T-helper 1 cell treated with Interleukin-12 subunit alpha and Interleukin-12 subunit beta and Interleukin-4 antibody, amounts not matched to agents 30 ng/mL and 1 ng/mL, for 36 hours (primary cell): Measurements from ENCODE around the gene AMZ1. TPM values are rescaled to one million over a fixed set of nuclear protein-coding genes. Genes with fewer than 3 reads are reported as not detected.

Source experiments
- intact Hi-C: fragments of 100-400 bp; cut with micrococcal nuclease; formaldehyde crosslinking; loops from one replicate; pipeline ENCODE4 v1.15.1; 2024
- total RNA-seq: library from RNA; stranded (reverse); gene quantifications from 2 replicates; pipeline ENCODE4 v1.2.3, GENCODE V29; 2022

AMZ1 gene
- total RNA-seq, 1 donor from 2014 or later, result 0.27 TPM

- intact Hi-C loops, result no loop called here
Measured at GRCh38 chr7:2651336-2651735, 36.7 kb upstream of the AMZ1 start.

- intact Hi-C loops, result no loop called here
Measured at GRCh38 chr7:2651847-2652735, 35.9 kb upstream of the AMZ1 start.

DNA sequence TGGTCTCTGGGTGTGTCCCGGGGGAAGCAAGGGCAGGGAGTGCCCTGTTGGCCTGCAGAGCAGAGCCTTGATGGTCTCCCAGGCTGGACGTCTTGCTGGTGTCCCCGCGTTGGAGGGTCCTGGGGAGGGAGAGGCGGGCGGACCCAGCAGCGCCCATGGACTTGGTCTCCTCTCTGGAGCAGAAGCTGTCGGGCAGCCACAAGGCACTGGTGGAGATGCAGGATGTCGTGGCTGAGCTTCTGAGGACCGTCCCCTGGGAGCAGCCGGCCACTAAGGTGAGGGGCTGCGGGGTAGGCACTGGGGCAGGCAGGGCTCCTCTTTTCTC lies 35.3 kb upstream of the AMZ1 start:
- intact Hi-C loops, result no loop called here

DNA sequence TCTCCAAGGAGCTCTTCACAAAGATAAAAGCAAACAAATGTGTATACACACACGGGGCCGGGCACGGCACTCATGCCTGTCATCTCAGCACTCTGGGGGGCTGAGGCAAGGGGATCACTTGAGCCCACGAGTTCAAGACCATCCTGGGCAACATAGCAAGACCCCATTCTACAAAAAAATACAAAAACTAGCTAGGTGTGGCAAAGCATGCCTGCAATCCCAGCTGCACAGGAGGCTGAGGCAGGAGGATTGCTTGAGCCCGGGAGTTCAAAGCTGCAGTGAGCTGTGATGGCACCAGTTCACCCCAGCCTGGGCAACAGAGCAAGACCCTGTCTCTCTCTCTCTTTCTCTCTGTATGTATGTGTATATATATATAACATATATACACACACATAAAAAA lies 33.9 kb upstream of the AMZ1 start:
- intact Hi-C loops, result no loop called here

DNA sequence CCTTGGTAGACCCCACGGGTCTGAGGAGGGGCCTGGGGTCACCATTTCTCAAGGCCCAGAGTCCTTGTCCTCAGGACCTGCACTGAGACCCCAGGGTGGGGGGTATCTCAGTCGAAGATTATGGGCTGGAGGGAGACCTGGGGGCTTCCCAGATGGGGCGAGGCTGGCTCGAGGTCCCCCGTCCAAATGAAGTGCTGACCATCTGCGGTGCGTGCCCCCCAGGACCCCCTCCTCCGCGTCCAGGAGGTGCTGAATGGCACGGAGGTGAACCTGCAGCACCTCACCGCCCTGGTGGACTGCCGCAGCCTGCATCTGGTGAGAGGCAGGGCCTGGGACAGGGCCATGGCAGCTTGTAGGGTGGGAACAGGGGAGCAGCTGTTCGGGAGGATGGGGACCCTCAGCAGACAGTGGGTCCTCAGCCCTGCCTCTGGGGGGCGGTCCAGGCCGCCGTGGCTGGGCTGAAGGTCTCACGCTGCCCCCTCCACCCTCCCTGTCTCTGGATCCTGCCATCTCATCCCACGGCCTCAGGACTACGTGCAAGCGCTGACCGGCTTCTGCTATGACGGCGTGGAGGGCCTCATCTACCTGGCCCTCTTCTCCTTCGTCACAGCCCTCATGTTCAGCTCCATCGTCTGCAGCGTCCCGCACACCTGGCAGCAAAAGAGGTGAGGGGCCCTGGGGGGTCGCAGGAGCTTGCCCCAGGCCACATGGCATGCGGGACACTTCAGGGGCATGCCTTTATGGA lies 32.0 kb upstream of the AMZ1 start:
- intact Hi-C loops, result no loop called here

GRCh38 chr7:2657208-2657607 lies 30.8 kb upstream of the AMZ1 start:
- intact Hi-C loops, result no loop called here

GRCh38 chr7:2657920-2658671 lies 29.9 kb upstream of the AMZ1 start:
- intact Hi-C loops, result no loop called here

- intact Hi-C loops, result no loop called here
Measured at GRCh38 chr7:2658941-2659340, 29.1 kb upstream of the AMZ1 start.

DNA sequence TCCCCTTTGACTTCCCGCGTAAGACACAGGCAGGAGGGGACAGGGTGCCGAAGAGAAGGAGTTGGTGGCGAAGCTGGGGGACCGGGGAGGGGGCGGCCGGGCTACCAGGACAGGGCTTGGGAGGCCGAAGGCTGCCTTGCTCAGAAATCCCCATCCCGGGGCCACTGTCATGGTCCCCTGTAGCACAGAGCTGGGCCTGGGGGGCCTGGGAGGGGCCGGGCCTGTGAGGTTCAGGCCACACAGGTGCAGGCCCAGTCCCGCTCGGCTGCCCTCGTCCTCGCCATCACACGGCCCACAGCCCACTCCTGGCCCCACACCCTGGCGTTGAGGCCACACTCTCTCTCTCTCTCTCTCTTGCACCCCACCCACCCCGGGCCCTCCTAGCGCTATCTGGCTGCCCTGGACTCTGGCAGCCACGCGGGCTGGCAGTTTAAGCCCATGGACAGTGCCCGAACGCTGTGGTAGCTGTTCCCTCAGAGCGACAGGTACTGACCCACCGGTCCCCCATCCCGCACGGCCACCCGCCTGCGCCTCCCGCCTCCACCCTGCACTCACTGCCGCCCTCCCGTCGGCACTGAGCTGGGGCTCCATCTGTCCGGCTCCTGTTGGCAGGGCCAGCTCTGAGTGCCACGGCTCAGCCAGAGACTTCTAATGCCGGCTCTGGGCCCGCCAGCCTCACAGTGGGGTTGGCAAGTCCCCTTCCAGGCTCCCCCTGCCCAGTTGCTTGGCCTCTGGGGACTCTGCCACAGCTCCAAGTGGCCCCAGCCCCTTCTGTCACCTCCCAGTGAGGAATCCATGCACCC lies 28.2 kb upstream of the AMZ1 start:
- intact Hi-C loops, result no loop called here

- intact Hi-C loops, result no loop called here
Measured at GRCh38 chr7:2660359-2661095, 27.5 kb upstream of the AMZ1 start.

DNA sequence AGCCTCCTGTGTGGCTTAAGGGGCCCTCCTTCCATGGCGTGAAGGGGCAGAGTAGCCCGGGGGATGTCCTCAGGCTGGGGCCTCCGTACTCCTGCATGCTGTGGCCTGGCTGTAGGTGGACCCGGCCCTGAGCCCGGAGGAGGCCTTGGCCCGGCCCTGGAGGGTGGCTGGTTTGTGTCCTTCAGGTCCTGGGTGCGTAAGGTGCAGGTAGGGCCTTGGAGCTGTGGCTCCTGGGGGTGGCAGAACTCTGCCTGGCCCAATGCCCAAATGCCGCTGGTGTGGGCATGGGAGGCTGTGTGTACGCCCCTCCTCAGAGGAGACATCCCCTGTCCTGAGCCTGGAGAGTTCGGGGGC lies 26.9 kb upstream of the AMZ1 start:
- intact Hi-C loops, result no loop called here

GRCh38 chr7:2661602-2662272 lies 26.3 kb upstream of the AMZ1 start:
- intact Hi-C loops, result no loop called here

GRCh38 chr7:2662273-2663120 lies 25.5 kb upstream of the AMZ1 start:
- intact Hi-C loops, result no loop called here

DNA sequence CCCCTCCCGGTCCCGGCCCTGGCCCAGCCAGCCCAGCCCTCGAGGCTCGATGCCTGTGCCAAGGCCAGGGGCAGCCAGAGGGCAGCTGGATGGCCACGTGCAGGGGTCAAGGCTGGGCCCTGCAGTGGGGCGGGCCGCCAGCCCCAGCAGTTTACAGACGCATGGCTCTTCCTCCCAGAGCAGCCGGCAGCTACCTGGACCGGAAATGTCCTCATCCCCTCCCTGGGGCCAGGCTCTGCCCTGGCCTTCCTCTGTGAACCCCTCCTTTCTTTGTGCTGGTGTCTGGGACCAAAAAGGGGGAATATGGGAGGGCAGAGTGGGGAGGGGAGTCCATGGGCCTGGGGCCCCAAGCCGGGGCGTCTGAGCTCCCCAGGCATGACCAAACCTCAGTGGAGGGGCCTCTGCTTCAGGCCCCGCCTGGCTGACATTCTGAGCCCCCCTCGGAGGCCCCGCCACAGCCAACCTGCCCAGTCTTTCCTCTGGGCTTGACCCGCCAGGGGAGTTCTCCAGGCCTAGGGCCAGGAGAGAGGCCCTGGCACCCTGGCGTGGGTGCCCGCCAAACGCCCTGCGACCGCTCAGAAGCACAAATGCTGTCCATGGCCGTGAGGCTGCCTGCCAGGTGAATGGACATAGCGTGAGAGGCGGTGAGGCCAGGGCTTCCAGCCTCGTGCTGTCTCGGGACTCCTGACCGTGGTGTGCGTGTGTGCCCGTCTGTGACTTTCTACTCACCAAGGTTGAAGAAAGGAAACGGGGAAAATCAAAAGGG lies 24.7 kb upstream of the AMZ1 start:
- intact Hi-C loops, result no loop called here

DNA sequence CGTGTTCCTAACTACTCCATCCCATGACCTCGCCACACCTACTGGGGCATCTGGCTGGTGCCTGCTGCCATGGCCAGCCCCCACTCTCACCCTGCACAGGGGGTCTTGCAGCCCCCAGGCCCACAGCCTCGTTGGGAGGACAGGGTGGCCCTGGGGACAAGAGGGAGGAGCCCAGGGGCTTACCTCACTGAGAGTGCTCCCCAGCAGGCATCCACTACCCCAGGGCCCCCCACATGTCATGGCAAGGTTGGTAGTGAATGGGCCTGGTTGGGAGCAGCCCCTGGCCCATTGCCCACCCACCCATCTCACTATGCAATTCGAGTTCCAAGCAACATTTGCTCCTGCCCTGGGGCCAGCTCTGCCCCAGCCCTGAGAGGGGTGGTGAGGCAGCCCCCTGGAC lies 24.0 kb upstream of the AMZ1 start:
- intact Hi-C loops, result no loop called here

GRCh38 chr7:2665359-2665791 lies 22.6 kb upstream of the AMZ1 start:
- intact Hi-C loops, result no loop called here

- intact Hi-C loops, result no loop called here
Measured at GRCh38 chr7:2666155-2666554, 21.8 kb upstream of the AMZ1 start.

DNA sequence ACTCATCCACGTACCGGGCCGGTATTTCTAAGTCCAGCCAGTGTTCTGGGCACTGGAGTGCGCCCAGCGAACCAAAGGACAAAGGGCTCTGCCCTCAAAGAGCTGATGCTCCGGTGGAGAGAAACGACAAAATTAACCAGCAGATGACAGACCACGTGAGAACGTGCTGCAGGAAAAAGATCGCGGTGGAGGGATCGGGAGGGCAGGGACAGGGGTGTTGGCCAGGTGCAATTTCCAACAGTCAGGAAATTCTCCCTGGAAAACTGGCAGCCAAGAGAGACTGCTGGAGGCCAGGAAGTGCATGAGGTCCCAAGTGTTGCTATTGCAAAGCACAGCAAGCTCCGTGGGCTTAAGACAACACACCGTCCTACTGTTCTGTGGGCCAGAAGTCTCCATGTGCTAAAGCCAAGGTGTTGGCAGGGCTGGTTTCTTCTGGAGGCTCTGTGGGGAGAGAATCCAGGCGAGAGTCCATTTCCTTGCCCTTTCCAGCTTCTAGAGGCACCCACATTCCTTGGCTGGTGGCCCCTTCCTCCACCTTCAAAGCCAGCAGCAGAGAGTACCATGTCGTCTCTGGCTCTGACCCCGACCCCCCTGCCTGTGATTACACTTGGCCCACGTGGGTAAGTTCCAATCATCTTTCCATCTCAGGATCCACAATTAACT lies 21.3 kb upstream of the AMZ1 start:
- intact Hi-C loops, result no loop called here
